HG02938 (cell line): Measurements from ENCODE around the gene SEC14L5.

Experiments
- ATAC-seq: cut with Tn5 transposase; IDR thresholded peaks from one replicate; pipeline ENCODE4 v1.9.1; 2021; ENCODE audit warnings: mild to moderate bottlenecking, moderate library complexity; ENCODE audit not compliant: unreplicated experiment

The SEC14L5 gene

DNA sequence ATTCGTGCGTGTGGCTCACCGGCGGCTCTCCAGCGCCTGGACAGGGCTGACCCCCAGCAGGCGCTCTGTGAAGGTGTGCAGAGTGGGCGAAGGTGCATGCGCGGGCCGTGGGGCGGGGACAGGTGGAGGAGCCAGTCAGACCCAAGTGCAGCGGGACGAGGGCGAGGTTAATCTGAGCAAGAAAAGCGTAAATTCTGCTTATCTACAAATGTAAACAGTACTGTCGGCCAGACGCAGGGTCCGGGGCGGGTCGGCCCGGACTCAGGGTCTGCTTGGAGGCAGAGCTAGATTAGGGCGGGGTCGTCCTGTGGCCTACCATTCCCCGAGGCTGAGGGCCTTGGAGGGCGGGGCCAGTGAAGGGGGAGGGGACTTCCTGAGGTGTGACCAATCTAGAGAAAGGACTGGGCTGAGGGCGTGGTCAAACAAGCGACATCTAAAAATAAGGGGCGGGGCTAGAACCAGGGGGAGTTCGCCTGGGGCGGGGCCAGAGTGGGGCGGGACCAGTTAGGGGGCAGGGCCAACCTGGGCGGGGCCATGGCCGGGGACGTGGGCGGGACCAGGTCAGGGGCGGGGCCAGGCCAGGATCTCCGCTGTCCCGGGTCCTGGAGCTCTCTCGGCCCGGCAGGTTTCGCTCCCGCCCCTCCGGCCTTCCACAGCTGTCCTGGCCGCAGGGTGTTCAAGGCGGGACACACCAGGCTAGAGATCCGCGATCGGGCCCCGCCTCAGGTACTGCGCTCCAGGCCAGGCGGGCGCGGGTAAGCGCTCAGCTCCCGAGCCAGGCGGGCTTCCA is at the start of gene SEC14L5:
TSS of gene SEC14L5 (plus strand) at position 611 of the 790 bp plus-strand sequence. CDS start 994 bp downstream, outside the sequence.
- ATAC-seq = peak; percentile 65

DNA sequence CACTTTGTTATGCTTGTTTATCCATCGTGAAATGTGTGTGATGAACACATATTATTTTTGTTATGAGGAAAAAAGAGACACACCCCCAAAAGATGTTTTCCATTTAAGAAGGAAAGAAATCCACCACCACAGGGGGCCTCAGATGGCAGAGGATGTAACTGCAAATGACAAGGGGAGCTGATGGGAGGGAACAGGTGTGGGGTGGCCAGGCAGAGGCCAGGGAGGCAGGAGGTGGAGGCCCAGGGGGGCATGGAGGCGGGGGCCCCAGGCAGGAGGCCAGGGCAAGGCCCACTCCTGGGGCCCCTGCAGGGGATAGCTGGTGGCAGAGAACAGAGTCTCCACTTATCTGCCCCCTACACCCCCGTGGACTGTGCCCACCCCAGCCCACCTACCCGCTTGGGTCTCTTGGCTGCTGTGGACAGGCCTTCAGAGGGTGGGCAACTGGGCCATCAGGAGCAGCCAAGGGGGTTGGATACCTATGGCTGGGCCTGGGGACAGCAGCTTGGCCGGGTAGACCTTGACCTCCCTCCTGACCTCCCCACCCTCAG is 49.2 kb upstream of the SEC14L5 start:
- ATAC-seq = no peak

DNA sequence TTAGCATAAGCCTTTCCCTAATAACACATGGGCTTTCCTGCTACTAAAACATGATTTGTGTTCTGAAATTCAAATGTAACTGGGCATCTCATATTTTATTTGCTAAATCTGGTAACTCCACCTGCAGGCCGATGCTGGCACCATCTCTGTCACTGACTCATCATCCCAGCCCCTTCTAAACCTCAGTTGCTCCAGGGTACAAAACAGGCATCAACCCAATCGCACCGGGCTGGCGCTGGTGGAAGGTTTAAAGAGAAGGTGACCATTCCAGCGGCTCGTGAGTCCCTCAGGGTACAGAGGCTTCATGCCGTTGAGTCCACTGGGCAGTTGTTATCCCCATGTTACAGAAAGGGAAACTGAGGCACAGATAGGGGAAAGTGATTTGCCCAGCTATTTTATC is 48.3 kb upstream of the SEC14L5 start:
- no peak for ATAC-seq

DNA sequence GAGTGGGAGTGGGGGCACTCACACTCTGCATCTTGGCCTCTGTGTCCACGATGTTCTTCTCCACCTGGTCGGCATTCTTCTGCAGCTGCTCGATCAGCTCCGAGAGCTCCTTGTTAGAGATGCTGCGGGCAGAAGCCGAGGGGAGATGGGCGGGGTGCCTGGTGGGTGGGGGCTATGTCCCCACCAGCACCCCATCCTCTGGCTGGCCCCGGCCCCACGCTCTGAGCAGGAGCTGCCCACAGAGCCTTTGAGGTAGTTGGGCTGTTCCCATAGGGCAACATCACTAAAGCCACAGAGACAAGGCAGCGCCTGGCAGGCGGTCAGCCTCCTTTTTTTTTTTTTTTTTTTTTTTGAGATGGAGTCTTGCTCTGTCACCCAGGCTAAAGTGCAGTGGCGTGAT is 47.3 kb upstream of the SEC14L5 start:
- ATAC-seq = no peak

DNA sequence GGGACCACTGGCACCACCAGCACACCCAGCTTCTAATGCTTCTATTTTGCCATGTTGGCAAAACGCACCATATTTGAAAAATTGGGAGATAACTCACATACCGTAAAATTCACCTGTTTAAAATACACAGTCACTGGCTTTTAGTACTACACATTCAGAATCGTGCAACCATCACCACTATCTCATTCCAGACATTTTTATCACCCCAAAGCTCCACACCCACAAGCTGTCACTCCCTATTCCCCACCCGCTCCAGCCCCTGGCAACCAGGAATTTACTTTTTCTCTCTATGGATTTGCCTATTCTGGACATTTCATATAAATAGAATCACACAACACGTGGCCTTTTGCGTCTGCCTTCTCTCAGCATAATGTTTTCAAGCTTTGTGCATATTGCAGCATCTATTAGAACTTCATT is 46.2 kb upstream of the SEC14L5 start:
- no peak for ATAC-seq

DNA sequence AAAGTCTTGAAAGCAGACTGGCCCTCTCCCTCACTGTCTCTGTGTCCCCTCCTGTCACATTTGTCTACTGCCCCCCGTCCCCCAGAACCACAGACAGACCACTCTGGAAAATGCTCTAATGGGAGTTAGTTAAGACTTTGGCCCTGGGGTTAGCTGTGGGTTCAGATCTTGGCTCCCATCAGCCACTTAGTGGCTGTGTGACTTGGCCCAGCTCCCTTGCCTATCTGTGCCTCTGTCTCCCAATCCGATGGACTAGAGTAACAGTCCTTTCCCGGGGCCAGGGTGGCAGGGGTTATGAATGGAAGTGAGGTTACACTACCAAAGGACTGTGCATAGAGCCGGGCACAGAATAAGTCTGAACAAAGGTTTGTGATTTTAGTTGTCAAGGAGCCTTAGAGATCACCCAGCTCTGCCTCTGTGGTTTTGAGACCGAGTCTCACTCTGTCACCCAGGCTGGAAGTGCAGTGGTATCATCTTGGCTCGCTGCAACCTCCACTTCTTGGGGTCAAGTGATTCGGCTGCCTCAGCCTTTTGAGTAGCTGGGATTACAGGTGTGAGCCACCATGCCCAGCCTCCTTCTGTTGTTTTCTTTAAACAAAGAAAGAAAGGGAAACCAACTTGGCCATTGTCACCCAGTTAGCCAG is 44.9 kb upstream of the SEC14L5 start:
- ATAC-seq = no peak

DNA sequence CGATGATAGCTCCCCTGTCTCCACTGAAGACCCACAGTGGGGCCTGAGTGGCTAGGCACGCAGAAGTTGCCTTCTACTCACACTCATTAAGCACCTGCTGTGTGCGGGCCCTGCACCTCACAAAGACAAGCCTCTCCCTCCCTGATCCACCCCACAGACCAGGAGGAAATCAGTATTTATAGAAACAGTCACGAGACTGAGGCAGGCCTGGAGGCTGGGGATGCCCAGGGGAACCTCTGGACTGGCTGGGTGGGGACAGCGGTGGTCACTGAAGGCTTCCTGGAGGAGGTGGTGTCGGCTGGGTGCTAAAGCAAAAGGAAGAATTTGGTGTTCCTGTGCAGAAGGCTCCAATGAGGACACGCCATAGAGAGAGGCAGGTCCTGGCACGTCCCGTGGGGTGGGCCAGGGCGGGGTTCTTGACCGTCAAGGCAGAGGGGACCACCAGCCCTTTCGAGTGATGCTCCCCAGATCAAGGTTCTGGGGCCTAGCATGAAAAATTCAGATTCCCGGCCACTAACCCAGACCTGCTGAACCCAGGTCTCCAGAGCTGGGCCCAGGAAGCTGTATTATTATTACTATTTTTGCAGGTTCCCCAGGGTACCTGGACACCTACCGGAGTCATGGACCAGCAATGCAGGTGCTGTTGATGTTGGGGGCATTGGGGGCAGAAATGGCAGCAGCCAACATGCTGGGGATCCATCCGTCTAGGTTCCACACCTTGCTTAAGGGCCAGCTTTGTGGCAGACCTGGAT is 44.2 kb upstream of the SEC14L5 start:
- ATAC-seq = no peak

DNA sequence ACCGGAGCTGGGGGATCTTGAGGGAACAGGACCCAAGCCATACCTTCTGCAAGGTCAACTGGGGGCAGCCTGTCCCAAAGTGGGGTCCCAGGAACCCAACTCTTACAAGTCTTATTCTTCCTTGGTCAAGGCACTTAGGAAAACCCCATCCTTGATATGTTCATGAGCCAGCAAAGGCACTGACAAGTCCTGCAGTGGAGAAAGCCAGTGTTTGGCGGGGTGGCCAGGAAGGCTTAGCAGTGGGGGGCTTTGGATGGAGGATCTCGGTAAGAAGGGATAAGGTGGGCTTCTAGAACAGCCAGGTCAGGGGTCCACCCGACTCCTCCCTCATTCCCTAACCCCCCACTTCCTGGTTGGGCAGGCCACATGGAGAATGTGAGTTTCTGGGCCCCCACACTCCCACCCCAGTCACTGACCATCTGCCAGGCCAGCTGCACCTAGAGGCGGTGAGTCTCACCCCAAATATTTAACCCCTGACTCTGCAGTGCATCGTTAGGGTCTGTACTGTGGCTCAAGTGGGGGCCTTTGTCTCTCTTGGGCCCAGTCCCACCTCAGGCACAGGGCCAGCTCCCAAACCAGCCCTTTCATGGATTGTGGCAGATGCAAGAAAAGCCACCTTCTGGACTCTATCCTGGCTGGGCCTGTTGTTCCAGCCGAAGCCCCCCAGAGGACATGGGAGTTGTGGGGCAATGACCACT is 43.5 kb upstream of the SEC14L5 start:
- no peak for ATAC-seq

DNA sequence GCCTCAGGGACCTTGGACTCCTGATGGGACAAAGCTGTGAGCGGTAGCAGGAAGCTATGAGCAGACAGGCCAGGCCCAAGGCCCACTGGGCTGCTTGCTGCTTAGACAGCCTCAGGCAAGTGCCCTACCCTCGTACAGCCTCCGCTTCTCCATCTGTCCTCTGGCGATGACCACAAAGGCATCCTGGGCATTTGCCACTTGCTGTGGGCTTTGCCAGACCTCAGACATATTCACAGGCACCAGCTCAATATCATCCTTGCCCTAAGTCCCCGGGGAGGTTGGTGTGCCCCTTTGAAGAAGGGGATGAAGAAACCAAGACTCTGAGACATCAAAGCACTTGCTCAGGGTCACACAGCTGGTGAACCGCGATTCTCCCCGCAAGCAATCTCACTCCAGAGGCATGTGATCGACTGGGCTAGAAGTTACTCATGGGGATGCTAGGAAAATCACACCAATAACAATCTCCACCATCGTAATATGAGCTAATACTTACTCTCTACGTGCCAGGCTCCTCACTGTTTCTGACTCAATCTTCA is 42.8 kb upstream of the SEC14L5 start:
- ATAC-seq = no peak

DNA sequence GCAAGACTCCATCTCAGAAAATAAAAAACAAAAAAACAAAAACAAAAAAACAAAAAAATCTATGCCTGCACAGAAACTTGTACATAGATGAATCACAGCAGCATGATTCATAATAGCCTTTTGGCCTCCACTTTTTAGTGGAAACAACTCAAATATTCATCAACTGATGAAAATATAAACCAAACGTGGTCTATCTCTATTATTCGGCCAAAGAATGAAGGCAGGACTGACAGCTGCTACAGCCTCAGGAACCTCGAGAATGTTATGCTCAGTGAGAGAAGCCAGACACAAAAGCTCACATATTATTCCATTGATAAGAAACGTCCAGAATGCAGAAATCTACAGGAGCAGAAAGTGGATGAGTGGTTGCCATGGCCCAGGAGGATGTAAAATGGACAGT is 41.0 kb upstream of the SEC14L5 start:
- no peak for ATAC-seq

DNA sequence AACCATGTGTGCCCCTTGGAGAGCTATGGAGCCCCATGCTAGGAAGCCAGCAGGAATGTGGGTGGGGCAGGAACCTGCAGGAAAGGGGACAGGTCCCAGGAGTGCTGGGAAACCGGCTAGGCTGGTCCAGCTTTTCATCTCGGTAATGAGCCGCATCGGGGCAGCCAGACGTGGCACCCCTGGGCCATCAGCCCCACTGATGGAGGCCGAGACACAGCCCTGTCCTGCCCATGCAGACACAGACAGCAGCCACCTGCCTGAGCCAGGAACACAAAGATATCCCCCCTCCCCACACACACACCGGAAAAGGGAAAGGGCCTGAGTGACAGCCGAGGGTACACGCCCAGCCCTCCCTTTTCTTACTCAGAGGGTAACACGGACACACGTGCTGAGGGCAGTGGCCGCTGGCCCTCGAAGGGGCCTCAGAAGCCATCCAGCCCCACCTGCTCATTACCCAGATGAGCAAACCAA is 39.3 kb upstream of the SEC14L5 start:
- no peak for ATAC-seq

DNA sequence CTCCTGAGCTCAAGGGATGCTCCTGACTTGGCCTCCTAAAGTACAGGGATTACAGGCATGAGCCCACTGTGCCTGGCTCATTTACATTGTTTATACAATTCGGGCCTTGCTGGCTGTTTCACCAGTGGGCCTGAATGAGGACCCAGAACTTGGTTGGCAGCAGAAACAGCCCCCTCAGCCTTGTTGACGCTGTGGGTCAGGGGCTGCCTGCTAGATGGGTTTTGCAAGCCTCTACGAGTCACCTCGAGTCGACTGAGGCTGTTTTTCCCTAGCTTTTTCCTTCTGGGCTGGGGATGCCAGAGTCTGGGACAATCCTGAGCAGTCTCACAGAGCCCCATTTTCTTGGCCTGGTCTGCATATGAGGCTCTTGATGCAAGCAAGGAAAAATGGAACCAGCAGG is 37.3 kb upstream of the SEC14L5 start:
- ATAC-seq = no peak

DNA sequence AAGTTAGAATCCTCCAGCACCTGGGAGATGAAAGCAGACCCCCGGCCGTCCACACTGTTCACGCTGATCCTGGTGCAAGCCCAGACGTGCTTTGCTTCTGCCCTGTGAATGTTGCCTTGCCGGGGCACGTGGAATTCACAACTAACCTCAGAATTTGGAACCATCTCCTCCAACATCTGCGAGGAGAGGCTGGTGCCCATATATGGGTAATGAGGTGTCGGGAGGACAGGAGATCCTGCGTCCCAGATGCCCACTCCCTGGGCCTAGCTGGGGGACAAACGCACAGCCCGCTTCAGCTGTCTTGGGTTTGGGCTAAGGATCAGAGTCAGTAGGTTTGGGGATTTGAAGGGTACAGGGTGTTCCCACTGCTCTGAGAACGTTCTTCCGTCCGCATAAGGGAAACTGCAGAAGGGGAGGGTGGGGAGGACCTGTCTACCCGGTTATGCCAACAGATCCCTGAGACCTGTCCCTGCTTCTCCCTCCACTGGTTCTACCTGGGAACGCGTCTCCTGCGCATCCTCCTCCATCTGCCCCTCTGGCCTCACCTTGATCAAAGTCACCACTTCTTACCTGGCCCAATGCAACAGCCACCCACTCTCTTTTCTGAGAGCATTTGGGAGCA is 35.3 kb upstream of the SEC14L5 start:
- no peak for ATAC-seq

DNA sequence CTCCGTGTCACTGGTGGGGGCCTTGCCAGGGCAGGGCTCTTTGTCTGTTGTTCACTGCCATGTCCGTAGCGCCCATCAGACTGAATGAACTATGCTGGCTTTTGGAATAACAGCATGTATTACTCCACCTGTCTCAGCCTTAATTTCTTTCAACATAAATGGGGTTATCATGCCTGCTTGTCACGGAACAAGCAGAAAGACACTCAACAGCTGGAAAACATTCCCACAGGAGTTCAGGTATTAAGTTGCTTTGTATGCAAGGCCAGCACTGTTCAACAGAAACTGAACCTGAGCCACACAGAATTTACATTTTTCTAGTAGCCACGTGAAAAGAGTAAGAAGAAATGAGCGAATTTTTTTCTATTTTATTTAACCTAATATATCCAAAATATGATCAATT is 34.3 kb upstream of the SEC14L5 start:
- no peak for ATAC-seq

DNA sequence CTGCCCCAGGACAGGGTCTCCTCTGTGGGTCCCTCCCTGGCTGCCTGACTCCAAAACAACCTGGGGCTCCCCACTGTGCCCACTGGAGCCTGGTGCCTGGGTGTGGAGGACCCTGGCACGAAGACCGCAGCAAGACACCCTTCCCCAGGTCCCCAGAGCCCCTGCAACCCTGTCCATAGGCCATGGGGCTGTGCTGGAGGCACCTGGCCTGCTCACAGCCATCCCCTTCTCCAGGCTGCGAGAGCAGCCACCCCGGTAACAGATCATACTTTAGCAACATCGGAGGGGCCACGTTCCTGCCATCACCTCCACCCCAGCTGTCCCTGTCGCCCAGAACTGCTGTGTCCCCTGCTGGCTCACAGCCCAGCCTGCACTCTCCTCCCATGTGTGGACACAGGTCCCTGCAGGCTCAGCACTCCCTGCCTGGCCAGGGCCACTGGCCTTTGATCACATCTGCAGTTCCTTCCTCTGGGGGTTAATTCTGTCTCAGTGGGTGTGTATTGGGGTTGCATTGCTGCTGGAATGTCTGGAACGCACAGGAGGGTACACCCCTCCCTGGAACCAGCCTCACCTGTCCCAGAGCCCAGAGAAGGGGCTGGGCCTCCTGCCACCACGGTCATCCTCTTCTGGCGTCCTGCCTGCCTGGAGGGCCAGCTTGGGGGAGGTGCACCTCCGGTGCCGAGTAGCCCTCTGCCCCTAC is 33.4 kb upstream of the SEC14L5 start:
- ATAC-seq = no peak

DNA sequence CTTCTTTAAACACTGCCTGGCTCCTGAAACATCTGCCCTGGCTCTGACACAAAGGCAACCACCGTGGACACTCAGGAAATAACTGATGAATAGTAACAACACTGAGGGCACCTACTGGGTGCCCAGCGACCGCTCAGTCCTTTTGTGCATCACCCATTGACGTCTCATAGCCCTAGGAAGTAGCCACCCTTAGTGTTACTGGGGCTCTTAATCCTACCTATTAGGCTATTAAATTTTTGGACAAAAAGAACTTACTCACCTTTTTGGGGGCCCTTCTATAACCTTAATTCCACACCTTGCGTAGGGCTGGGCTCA is 32.9 kb upstream of the SEC14L5 start:
- ATAC-seq = no peak

DNA sequence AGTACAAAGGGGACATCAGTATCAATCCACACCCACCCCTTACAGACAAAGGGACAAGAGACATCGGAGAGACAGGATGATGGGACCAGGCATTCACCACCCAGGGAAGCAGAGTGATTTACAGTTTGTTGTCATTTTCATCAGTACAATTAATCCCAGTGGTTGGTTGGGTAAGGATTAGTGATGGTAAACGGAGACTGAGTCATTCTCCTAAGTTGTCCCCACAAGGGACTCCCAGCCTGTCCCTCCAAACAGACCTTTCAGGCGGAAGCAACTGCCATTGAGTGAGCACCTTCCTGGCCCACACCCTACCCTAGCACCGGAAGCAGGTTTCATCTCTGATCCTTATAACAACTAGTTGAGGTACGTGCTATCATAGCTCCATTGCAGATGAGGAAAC is 32.3 kb upstream of the SEC14L5 start:
- ATAC-seq = no peak

DNA sequence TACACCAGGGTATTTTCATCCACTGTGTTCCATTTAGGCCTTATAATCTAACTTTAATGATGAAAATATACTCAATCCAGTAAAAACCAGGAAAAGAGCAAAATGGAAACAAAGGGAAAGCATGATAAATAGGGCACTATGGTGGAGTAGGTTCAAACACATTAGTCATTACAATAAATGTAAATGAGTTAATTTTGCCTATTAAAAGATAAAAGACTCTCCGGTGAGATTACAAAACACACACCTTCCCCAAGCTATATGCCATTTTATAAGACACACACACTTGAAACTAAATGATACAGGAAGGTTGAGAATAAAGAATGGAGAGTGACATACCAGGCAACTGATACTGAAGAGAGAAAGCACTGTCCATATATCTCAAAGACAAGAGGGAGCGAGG is 31.2 kb upstream of the SEC14L5 start:
- ATAC-seq = no peak

DNA sequence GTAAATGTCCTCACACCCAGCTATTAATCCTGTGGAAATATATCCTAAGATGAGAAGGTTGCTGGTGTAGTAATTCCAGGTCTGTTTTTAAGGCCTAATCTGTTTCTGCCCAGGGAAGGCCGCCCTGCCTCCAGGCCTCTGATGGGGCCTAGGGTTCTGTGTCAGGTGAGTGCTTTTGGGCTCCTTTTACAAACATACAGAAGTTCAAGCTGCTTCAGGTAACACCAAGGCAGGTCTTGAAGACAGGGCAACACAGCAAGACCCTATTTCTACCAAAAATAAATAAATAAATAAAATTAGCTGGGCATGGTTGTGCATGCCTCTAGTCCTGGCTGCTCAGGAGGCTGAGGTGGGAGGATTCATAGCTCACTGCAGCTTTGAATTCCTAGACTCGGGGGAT is 30.5 kb upstream of the SEC14L5 start:
- no peak for ATAC-seq

DNA sequence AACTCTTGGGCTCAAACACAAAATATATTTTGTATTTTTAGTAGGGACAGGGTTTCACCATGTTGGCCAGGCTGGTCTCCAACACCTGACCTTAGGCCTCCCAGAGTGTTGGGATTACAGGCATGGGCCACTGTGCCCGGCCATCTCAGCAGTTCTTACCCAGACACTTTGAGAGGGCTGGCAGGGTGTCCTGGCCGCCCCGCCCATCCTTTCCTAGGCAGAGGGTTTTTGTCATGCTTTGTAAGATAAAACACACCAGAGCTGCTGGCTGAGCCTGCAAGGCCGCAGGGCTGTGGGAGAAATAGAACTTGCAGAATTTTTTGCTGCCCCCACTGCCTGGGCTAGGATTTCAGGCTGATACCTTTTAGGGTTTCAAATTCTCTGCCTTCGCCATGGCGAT is 29.9 kb upstream of the SEC14L5 start:
- ATAC-seq = no peak
